ENCODE results near the gene TCEAL8.
A peak's percentile ranks its signal among the peaks of the same experiment; 100 is the strongest.

Gene TCEAL8

GRCh38 chrX:103274284-103274683 lies 19.3 kb upstream of the TCEAL8 start:
- DNase-seq (ENCODE audit: low read depth, low spot score) = no peak
- POLR2A ChIA-PET = no interaction called here
- H3K4me3 ChIP-seq (ENCODE audit: low read depth, low read length) = no peak overlapping the region
- TF ChIP-seq CTCF (IDR thresholded peaks at IDR 0.05; ENCODE audit: insufficient read depth, low read length, missing control alignments) = no peak
- CTCF ChIA-PET = no interaction called here

- ChIA-PET CTCF (no interaction called here), POLR2A (no interaction called here)
- DNase-seq (ENCODE audit: low read depth, low spot score) = no peak
- no peak overlapping the region for H3K4me3 ChIP-seq (ENCODE audit: low read depth, low read length)
- TF ChIP-seq CTCF (IDR thresholded peaks at IDR 0.05; ENCODE audit: insufficient read depth, low read length, missing control alignments) = no peak
Measured at GRCh38 chrX:103258275-103258674, 3.3 kb upstream of the TCEAL8 start.

GRCh38 chrX:103256651-103257050 lies 1.7 kb upstream of the TCEAL8 start:
- H3K4me3 ChIP-seq (ENCODE audit: low read depth, low read length) = no peak overlapping the region
- ChIA-PET POLR2A (no interaction called here), CTCF (no interaction called here)
- no peak for TF ChIP-seq CTCF (IDR thresholded peaks at IDR 0.05; ENCODE audit: insufficient read depth, low read length, missing control alignments)
- DNase-seq (ENCODE audit: low read depth, low spot score) = no peak

- TF ChIP-seq CTCF (IDR thresholded peaks at IDR 0.05; ENCODE audit: insufficient read depth, low read length, missing control alignments) = no peak
- POLR2A ChIA-PET = interaction anchor here (0.5 kb wide), 2 partner anchors 294 to 312 kb away, joined by 3 to 5 read pairs; no protein-coding TSS in a partner anchor
- CTCF ChIA-PET = interaction anchor here (1.6 to 1.8 kb wide), 3 partner anchors 9 to 43 kb away, joined by 3 to 6 read pairs (median 4); no protein-coding TSS in a partner anchor
- peak overlapping the region; percentile 73 for H3K4me3 ChIP-seq (ENCODE audit: low read depth, low read length)
- no peak for DNase-seq (ENCODE audit: low read depth, low spot score)
Measured at GRCh38 chrX:103254171-103254824, 657 bp downstream of the TCEAL8 start.

GRCh38 chrX:103253608-103254007 lies 1.3 kb downstream of the TCEAL8 start:
- ChIA-PET CTCF (interaction anchor here (0.8 to 1.8 kb wide), 5 partner anchors 11 to 210 kb away, joined by 3 to 6 read pairs (median 3); no protein-coding TSS in a partner anchor), POLR2A (interaction anchor here (0.5 to 0.7 kb wide), 2 partner anchors 210 to 312 kb away, joined by 5 read pairs; no protein-coding TSS in a partner anchor)
- TF ChIP-seq CTCF (IDR thresholded peaks at IDR 0.05; ENCODE audit: insufficient read depth, low read length, missing control alignments) = no peak
- no peak for DNase-seq (ENCODE audit: low read depth, low spot score)
- H3K4me3 ChIP-seq (ENCODE audit: low read depth, low read length) = peak overlapping the region; percentile 73

GRCh38 chrX:103250977-103251376 lies 4.0 kb downstream of the TCEAL8 start:
- no peak for DNase-seq (ENCODE audit: low read depth, low spot score)
- ChIA-PET POLR2A (no interaction called here), CTCF (interaction anchor here (0.7 to 1.0 kb wide), 2 partner anchors 40 to 83 kb away, joined by 3 read pairs; no protein-coding TSS in a partner anchor)

More at GRCh38 chrX:103250977-103251376, 4.0 kb downstream of the TCEAL8 start:
- TF ChIP-seq CTCF (IDR thresholded peaks at IDR 0.05; ENCODE audit: insufficient read depth, low read length, missing control alignments) = no peak
- H3K4me3 ChIP-seq (ENCODE audit: low read depth, low read length) = no peak overlapping the region
